ENCODE measurements around the gene GPR31.
"Not testable (repeated sequence)": the region's sequence is repeated elsewhere in the genome, so short reads cannot be mapped to it uniquely, and the experiment has no call there.

Gene GPR31

GRCh38 chr6:167167699-167168098 is 9.9 kb upstream of the GPR31 start:
- not testable (repeated sequence) for DNase-seq (ENCODE audit: low read depth in 2 of 2)

- no peak for DNase-seq (ENCODE audit: low read depth in 2 of 2)
Observed at GRCh38 chr6:167165858-167166471, 8.2 kb upstream of the GPR31 start.

GRCh38 chr6:167164261-167164660 is 6.5 kb upstream of the GPR31 start:
- no peak for DNase-seq (ENCODE audit: low read depth in 2 of 2)

DNA sequence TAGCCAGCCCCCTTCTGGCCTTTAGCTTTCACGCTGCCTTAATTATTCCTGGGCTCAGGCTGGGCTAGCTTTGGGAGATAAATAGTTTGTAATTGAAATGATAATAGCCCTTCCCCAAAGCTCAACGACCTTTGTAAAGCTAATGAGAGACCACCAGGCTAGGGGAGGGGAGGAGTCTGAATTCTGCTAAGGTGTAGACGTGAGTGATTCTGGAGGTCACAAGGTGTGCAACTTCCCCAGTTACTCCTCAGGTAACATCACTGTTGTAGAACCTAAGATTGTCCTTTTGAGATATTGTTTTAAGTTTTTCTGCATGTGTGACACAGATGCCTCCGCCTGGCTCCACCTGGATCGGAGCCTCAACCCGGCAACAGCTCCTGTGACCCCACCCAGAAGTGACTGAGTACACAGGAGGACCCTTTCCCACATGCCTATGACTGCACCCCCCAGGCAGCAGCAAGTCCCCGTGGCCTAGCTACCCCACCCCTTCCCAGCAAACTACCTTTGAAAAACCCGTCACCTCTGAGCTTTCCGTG is 5.8 kb upstream of the GPR31 start:
- DNase-seq (ENCODE audit: low read depth in 2 of 2) = no peak

DNA sequence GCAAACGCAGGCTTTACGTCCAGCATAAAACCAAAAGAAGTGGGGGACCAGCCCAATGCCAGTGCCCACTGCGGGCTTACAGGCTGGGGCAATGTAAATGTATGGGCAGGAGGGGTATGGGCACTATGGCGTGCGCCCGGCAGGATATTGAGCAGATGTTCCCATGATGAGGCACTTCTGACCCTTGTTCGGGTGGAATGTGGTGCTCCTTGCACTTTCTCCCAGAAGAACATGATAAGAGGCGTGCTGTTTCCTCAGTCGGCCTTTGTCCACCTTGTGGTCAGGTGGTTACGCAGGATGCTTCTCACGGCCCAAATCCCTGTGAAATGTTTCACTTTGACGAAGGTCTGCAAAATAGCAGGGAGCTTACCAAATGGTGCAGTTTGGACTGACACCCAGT is 4.8 kb upstream of the GPR31 start:
- no peak for DNase-seq (ENCODE audit: low read depth in 2 of 2)

DNA sequence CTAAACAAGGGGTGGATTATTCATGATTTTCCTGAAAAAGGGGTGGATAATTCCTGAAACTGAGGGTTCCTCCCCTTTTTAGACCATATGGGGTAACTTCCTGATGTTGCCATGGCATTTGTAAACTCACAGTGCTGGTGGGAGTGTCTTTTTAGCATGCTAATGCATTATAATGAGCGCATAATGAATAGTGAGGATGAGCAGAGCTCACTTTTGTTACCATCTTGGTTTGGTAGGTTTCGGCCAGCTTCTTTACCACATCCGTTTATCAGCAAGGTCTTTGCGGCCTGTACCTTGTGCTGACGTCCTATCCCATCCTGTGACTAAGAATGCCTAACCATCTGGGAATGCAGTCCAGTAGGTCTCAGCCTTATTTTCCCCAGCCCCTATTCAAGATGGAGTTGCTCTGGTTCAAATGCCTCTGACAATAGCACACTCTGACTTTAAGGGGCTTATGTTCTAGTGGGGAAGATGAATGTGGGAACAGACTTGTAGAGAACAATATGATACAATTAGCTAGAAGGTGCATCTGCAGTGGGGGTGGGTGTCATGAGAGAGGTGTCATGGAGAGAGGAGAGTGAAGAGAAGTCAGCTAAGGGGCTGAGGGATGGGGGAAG is 4.2 kb upstream of the GPR31 start:
- DNase-seq (ENCODE audit: low read depth in 2 of 2) = no peak

DNA sequence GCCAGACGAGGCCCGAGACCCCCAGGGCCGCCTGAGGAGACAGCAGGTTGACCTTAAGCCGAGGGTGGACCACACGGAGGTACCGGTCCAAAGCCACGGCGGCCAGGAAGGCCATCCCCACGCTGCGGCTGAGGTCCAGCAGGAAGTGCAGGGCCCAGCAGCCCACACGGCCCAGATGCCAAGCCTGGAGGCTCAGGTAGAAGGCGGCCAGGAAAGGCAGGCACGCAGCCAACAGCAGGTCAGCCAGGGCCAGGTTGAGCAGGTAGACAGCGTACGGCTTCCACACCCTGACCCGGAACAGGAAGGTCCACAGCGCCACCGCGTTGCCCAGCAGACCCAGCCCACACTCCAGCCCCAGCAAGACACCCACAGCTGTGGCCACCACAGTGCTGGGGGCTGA is 366 bp downstream of the GPR31 start:
- no peak for DNase-seq (ENCODE audit: low read depth in 2 of 2)

GRCh38 chr6:167154895-167155294 is 2.9 kb downstream of the GPR31 start:
- DNase-seq (ENCODE audit: low read depth in 2 of 2) = no peak

- DNase-seq (ENCODE audit: low read depth in 2 of 2) = no peak
Observed at GRCh38 chr6:167154291-167154690, 3.5 kb downstream of the GPR31 start.

- no peak for DNase-seq (ENCODE audit: low read depth in 2 of 2)
Observed at GRCh38 chr6:167153521-167153959, 4.2 kb downstream of the GPR31 start.

- DNase-seq (ENCODE audit: low read depth in 2 of 2) = no peak
Observed at GRCh38 chr6:167152862-167153261, 4.9 kb downstream of the GPR31 start.

DNA sequence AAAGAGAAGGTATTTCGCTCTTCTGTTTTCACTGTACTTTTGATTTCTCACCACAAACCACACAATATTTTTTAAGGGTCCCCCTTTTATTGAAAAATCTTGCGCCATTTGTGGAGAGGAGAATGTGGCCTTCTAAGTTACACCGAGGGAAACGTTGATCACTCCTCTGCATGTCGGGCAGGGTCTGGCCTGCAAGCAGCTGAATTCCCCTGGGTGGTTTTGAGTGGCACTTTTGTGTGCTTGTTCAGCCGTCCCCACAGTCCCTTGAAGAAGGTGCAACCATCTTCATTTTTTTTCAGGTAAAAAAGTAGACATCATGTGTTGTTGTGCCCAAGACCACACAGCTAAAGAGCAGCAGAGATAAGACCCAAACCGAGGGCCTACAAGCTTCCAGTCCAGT is 6.1 kb downstream of the GPR31 start:
- DNase-seq (ENCODE audit: low read depth in 2 of 2) = no peak

DNA sequence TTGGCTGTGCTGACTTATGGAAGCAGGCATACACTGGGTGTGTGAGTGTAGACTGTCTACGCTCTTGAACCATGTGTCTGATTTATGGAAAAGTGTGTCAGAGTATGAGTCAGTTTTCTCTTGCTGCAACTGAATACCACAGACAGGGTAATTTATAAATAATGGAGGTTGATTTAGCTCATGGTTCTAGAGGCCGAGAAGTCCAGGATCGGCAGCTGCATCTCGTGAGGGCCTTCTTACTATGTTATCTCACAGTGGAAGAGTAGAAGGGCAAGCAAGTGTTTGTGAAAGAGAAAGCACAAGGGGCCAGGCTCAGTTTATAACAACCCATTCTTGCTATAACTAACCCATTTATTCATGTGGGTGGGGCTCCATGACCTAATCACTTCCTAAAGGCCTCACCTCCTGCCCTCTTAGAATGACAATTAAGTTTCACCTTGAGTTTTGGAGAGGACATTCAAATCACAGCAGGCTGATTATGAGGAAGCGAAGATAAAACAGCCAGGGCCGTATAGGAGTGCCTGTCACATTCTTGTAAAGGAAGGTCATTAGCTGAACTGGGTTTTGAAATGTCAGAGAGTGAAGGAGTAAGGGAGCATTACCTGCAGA is 6.7 kb downstream of the GPR31 start:
- DNase-seq (ENCODE audit: low read depth in 2 of 2) = no peak

- DNase-seq (ENCODE audit: low read depth in 2 of 2) = no peak
Observed at GRCh38 chr6:167148997-167149396, 8.8 kb downstream of the GPR31 start.

DNA sequence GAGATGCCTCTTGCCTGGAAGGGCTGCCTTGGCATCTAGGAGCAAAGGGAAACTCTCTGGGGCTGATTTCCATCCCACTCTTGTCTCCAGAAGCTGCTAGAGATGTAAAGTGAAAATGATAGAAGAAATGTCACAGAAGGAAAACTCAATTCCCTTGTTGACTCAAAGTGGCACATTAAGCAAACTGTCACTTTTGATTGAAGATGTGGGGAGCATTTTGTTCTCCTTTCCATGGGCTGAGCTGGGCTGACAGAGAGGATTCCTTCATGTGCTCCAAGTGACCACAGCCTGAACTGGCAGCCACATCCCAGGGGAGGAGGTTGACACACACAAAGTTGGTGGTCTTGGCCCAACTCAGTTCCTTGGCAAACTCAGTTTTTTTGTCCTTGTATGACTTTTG is 9.8 kb downstream of the GPR31 start:
- DNase-seq (ENCODE audit: low read depth in 2 of 2) = no peak

DNA sequence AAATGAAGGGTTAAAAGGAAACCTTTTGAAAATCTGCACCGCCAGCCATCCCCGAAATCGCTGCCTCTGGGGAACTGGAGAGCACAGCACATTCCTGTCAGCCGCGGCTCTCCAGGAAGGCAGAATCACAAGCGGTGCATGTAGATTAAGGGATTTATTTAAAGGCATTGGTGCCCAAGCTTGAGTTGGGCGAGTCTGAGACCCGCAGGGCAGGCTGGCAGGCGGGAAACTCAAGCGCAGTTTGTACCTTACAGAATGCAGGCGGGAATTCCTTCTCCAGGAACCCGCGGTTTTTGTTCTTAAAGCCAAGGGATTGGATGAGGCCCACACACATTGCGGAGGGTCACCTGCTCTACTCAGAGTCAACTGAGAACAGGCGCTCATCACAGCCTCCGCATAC is 10.8 kb downstream of the GPR31 start:
- no peak for DNase-seq (ENCODE audit: low read depth in 2 of 2)

GRCh38 chr6:167146135-167146534 is 11.6 kb downstream of the GPR31 start:
- no peak for DNase-seq (ENCODE audit: low read depth in 2 of 2)

- DNase-seq (ENCODE audit: low read depth in 2 of 2) = no peak
Observed at GRCh38 chr6:167145461-167145860, 12.3 kb downstream of the GPR31 start.

- no peak for DNase-seq (ENCODE audit: low read depth in 2 of 2)
Observed at GRCh38 chr6:167143041-167143440, 14.7 kb downstream of the GPR31 start.

DNA sequence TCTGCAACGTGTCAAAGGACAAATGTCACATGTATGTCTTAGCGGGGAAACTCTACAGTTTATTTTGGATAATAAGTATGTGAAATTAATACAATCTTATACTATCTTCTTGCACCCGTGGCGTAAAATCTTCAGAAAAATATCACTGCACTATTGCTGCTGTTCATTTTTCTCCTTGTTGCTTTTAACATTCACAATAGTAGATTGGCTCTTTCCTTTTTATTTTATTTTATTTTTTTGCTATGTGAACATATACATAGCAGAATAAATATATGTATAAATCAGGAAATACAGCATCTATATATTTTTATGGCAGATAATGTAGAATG is 15.4 kb downstream of the GPR31 start:
- DNase-seq (ENCODE audit: low read depth in 2 of 2) = no peak

DNA sequence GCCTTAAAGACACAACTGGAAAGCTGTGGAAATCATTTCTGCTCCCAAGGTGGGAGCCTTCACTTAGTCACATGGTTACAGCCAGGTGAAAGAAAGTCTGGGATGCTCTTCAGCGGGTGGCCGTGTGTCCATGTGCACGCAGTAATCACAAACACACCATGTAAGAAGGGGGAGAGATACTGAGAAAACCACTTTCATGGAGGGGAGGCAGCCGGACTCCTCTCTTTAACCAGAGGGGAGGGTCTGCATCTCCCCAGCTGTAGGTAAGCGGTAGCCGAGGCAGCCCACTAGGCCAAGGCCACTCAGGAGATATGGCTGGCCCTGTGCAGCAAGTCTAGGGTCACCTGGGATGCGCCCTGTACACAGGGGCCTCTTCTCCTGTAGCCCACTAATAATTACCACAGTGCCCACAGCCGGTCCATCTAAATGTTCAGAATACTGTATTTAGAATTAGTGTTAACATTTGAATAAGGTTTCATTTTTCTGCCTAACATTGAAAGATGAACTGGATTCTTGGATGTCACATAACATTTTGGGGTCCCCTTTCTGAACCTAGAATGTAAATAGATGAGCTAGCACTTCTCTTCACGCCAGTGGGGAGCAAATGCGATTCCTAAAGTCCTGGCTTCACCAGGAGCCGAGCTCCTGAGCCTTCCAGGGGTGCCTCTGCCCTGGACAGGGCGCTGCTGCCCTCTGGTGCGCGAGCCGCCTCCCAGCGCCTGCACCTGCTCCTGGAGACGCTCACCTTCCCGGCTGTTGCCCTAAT is 15.9 kb downstream of the GPR31 start:
- peak; percentile 40 to 41 for DNase-seq (ENCODE audit: low read depth in 2 of 2)

DNA sequence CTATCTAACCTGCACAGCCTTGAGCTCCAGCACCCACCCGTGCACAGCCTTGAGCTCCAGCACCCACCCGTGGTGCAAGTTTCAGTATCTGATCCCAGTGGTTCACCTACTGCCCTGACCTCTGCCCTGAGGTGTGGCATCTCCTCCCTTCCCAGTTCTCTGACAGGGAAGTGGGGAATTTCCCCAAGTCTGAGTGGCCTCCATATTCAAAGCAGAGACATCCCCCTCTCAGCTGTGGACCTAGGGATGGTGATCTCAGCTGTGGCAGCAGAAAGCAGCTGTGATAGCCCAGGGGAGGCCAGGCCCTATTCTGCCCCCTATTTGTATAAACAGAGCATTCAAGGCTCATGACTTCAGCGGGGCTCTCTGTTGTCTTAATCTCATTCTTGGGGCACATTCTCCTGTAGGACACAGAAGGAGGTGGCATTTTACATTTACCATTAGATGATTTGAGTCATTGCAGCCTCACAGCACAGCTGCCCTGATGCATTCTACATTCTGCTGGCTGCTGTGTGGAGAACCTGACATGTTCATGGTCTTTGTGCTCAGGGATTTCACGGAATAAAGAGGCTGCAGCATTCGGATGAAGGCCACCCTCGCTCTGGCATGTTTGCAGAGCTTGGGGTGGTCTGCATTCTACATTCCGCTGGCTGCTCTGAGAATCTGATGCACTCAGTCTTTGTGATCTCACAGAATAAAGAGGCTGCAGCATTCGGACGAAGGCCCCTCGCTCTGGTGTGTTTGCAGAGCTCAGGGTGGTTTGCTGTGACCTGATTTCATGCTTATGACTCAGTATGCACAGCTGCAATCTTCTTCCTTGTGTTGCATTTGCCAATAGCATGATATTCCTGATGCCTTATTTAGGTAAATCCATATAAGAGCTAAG is 16.9 kb downstream of the GPR31 start:
- DNase-seq (ENCODE audit: low read depth in 2 of 2) = no peak
